Duodenal mucosa (tissue), 2 donors: ENCODE data around the gene PALLD.

ENCODE experiments used
- H3K27ac ChIP-seq: one replicate; pipeline ENCODE4 v1.7.0; 2013; ENCODE audit warnings: low read depth, low read length
- H3K27me3 ChIP-seq, 2 donors: one replicate each; pipeline ENCODE4 v1.7.0; 2013; ENCODE audit warnings: low read length in 2 of 2, control low read depth in 1 of 2; ENCODE audit not compliant: insufficient read depth in 2 of 2, control insufficient read depth in 1 of 2
- H3K36me3 ChIP-seq, 2 donors: one replicate each; pipeline ENCODE4 v1.7.0; 2013; ENCODE audit warnings: low read length in 2 of 2, control low read depth in 1 of 2; ENCODE audit not compliant: insufficient read depth in 2 of 2, control insufficient read depth in 1 of 2
- H3K4me1 ChIP-seq, 2 donors: one replicate each; pipeline ENCODE4 v1.7.0; 2013; ENCODE audit warnings: low read length in 2 of 2, control low read depth in 1 of 2; ENCODE audit not compliant: insufficient read depth in 2 of 2, control insufficient read depth in 1 of 2
- H3K4me3 ChIP-seq, 2 donors: one replicate each; pipeline ENCODE4 v1.7.0; 2013; ENCODE audit warnings: low read length in 2 of 2, low read depth in 1 of 2
- H3K9ac ChIP-seq, 2 donors: one replicate each; pipeline ENCODE4 v1.7.0; 2013; ENCODE audit warnings: low read length in 2 of 2, low read depth in 1 of 2
- H3K9me3 ChIP-seq, 2 donors: one replicate each; pipeline ENCODE4 v1.7.0; 2013; ENCODE audit warnings: low read length in 2 of 2, control low read depth in 1 of 2; ENCODE audit not compliant: control insufficient read depth in 1 of 2

PALLD gene

GRCh38 chr4:168914095-168914494, 417.2 kb downstream of the PALLD start:
- Histone ChIP-seq H3K4me1 (peaks cover 0 to 1% of the 10 kb centered on the region in 2 donors), H3K4me3 (no peak overlapping the region), H3K9me3 (no peaks in the 10 kb centered on the region), H3K9ac (no peak overlapping the region), H3K27me3 (no peaks in the 10 kb centered on the region), H3K27ac (no peak overlapping the region), H3K36me3 (peaks cover 13 to 20% of the 10 kb centered on the region in 2 donors)

- Histone ChIP-seq H3K4me3 (no peak overlapping the region), H3K9me3 (no peaks in the 10 kb centered on the region), H3K9ac (no peak overlapping the region), H3K27me3 (no peaks in the 10 kb centered on the region), H3K4me1 (no peaks in the 10 kb centered on the region), H3K27ac (no peak overlapping the region), H3K36me3 (peaks cover 8 to 28% of the 10 kb centered on the region in 2 donors)
Observed at GRCh38 chr4:168917138-168917779, 420.4 kb downstream of the PALLD start.

- no peaks in the 10 kb centered on the region for H3K9me3 ChIP-seq
- no peak overlapping the region for H3K9ac ChIP-seq
- no peaks in the 10 kb centered on the region for H3K4me1 ChIP-seq
- H3K36me3 ChIP-seq = peaks cover 8 to 27% of the 10 kb centered on the region in 2 donors
- H3K27me3 ChIP-seq = no peaks in the 10 kb centered on the region
- H3K27ac ChIP-seq = no peak overlapping the region
- no peak overlapping the region for H3K4me3 ChIP-seq
Observed at GRCh38 chr4:168919706-168920324, 423.0 kb downstream of the PALLD start.

- no peaks in the 10 kb centered on the region for H3K4me1 ChIP-seq
- H3K27me3 ChIP-seq = no peaks in the 10 kb centered on the region
- no peak overlapping the region for H3K4me3 ChIP-seq
- H3K36me3 ChIP-seq = peaks cover 12 to 32% of the 10 kb centered on the region in 2 donors
- H3K9me3 ChIP-seq = no peaks in the 10 kb centered on the region
- no peak overlapping the region for H3K27ac ChIP-seq
- no peak overlapping the region for H3K9ac ChIP-seq
Observed at GRCh38 chr4:168920441-168921065, 423.7 kb downstream of the PALLD start.

GRCh38 chr4:168923526-168924194, 426.8 kb downstream of the PALLD start:
- Histone ChIP-seq H3K9ac (no peak overlapping the region), H3K27me3 (no peaks in the 10 kb centered on the region), H3K9me3 (no peaks in the 10 kb centered on the region), H3K27ac (no peak overlapping the region), H3K4me3 (no peak overlapping the region), H3K36me3 (peaks cover 12 to 48% of the 10 kb centered on the region in 2 donors), H3K4me1 (no peaks in the 10 kb centered on the region)

- Histone ChIP-seq H3K9ac (no peak overlapping the region), H3K27ac (no peak overlapping the region), H3K27me3 (no peaks in the 10 kb centered on the region), H3K36me3 (peaks cover 12 to 52% of the 10 kb centered on the region in 2 donors), H3K4me3 (no peak overlapping the region), H3K9me3 (no peaks in the 10 kb centered on the region), H3K4me1 (no peaks in the 10 kb centered on the region)
Observed at GRCh38 chr4:168924667-168925066, 427.8 kb downstream of the PALLD start.

- Histone ChIP-seq H3K36me3 (peaks cover 12 to 43% of the 10 kb centered on the region in 2 donors), H3K4me1 (no peaks in the 10 kb centered on the region), H3K9ac (no peak overlapping the region), H3K27me3 (no peaks in the 10 kb centered on the region), H3K27ac (no peak overlapping the region), H3K4me3 (no peak overlapping the region), H3K9me3 (no peaks in the 10 kb centered on the region)
Observed at GRCh38 chr4:168925789-168926490, 429.1 kb downstream of the PALLD start.

GRCh38 chr4:168928346-168928745, 431.5 kb downstream of the PALLD start:
- H3K27ac ChIP-seq = no peak overlapping the region
- peaks cover 6 to 12% of the 10 kb centered on the region in 2 donors for H3K9me3 ChIP-seq
- peaks cover 12 to 38% of the 10 kb centered on the region in 2 donors for H3K36me3 ChIP-seq
- no peaks in the 10 kb centered on the region for H3K27me3 ChIP-seq
- H3K4me1 ChIP-seq = no peaks in the 10 kb centered on the region
- H3K4me3 ChIP-seq = no peak overlapping the region
- H3K9ac ChIP-seq = no peak overlapping the region

GRCh38 chr4:168928875-168929274, 432.0 kb downstream of the PALLD start:
- no peaks in the 10 kb centered on the region for H3K4me1 ChIP-seq
- peaks cover 12 to 38% of the 10 kb centered on the region in 2 donors for H3K36me3 ChIP-seq
- H3K27ac ChIP-seq = no peak overlapping the region
- H3K9ac ChIP-seq = no peak overlapping the region
- H3K27me3 ChIP-seq = no peaks in the 10 kb centered on the region
- no peak overlapping the region for H3K4me3 ChIP-seq
- H3K9me3 ChIP-seq = peaks cover 6 to 12% of the 10 kb centered on the region in 2 donors
